A549 (cell line): Measurements from ENCODE around the gene NCR2. TPM values are rescaled to one million over a fixed set of nuclear protein-coding genes. Genes with fewer than 3 reads are reported as not detected.
"Not testable (repeated sequence)": the region's sequence is repeated elsewhere in the genome, so short reads cannot be mapped to it uniquely, and the experiment has no call there.

Experiments used
- ATAC-seq, 2 experiments: fragments of 200-7000 bp in 1 of 2; fragments of >200 bp in 1 of 2; cut with Nextera tagmentation in 1 of 2; cut with Tn5 transposase in 1 of 2; 3 replicates each; pipeline versions ENCODE4 v1.8.0 to v1.9.1; 2018 to 2020; ENCODE audit warnings: mild to moderate bottlenecking in 1 of 2, moderate library complexity in 1 of 2
- CTCF ChIA-PET: fragments of 300-600 bp; sonication (Branson Sonifier 250); formaldehyde crosslinking; extraction: SDS; loops from one replicate; lab custom pipeline; 2021; ENCODE audit warnings: antibody characterized with exemption, inconsistent platforms; lab: Yijun Ruan, JAX
- POLR2A ChIA-PET: fragments of 350-600 bp; formaldehyde crosslinking; extraction: SDS; loops from one replicate; lab custom pipeline; 2021; ENCODE audit warnings: antibody characterized with exemption, inconsistent platforms; lab: Yijun Ruan, JAX
- DNase-seq, 2 experiments: peaks; one replicate each; pipeline versions ENCODE4 v3.0.0 to v3.0.0-alpha.2; 2011 to 2016; ENCODE audit warnings: low read depth in 1 of 2, low spot score in 1 of 2
- FAIRE-seq: peaks from 2 replicates; lab custom pipeline; 2011; peaks lifted over from hg19 to GRCh38; lab: Jason Lieb, UNC
- H3K27ac ChIP-seq, 2 experiments: fragments of >200 bp; sonication (Bioruptor Twin); formaldehyde crosslinking; 3 replicates each; pipeline ENCODE4 v1.5.1; 2016 to 2017
- H3K4me1 ChIP-seq: fragments of >200 bp; sonication (Bioruptor Twin); formaldehyde crosslinking; 3 replicates; pipeline ENCODE4 v1.6.1; 2016
- H3K4me2 ChIP-seq: fragments of >200 bp; sonication (Bioruptor Twin); formaldehyde crosslinking; 3 replicates; pipeline ENCODE4 v1.6.1; 2016
- H3K4me3 ChIP-seq: fragments of >200 bp; sonication (Bioruptor Twin); formaldehyde crosslinking; 3 replicates; pipeline ENCODE4 v1.5.1; 2016
- H3K9me3 ChIP-seq: fragments of >200 bp; sonication (Bioruptor Twin); formaldehyde crosslinking; 3 replicates; pipeline ENCODE4 v1.6.1; 2016
- CBX8 ChIP-seq: fragments of 200-600 bp; sonication (generic); IDR thresholded peaks from 2 replicates; pipeline ENCODE4 v1.6.1; 2016
- CHD2 ChIP-seq: fragments of 150-350 bp; IDR thresholded peaks from 2 replicates; pipeline ENCODE4 v1.6.1; 2014; ENCODE audit warnings: low read length; ENCODE audit not compliant: partially characterized antibody
- EHF ChIP-seq: fragments of 250-450 bp; sonication (Bioruptor Pico); IDR thresholded peaks from 2 replicates; pipeline ENCODE4 v1.5.0; 2020; ENCODE audit warnings: mild to moderate bottlenecking
- EHMT2 ChIP-seq: fragments of 200-600 bp; sonication (generic); IDR thresholded peaks from 2 replicates; pipeline ENCODE4 v1.6.1; 2016; ENCODE audit warnings: antibody characterized with exemption, low read depth, mild to moderate bottlenecking, moderate library complexity
- EP300 ChIP-seq, 2 experiments: fragments of >200 bp; sonication (Bioruptor Twin); formaldehyde crosslinking; IDR thresholded peaks; 2 replicates in 1 of 2; 3 replicates in 1 of 2; pipeline ENCODE4 v1.6.1; 2016 to 2017
- ESRRA ChIP-seq: fragments of 150-350 bp; IDR thresholded peaks from 2 replicates; pipeline ENCODE4 v1.6.1; 2014; ENCODE audit warnings: mild to moderate bottlenecking, low read length, borderline replicate concordance
- FOSB ChIP-seq: fragments of 250-450 bp; sonication (Bioruptor Pico); IDR thresholded peaks from 2 replicates; pipeline ENCODE4 v1.5.0; 2020; ENCODE audit warnings: mild to moderate bottlenecking, moderate library complexity
- FOXS1 ChIP-seq: fragments of 250-450 bp; sonication (Bioruptor Pico); IDR thresholded peaks from 2 replicates; pipeline ENCODE4 v1.5.0; 2020; ENCODE audit warnings: mild to moderate bottlenecking, moderate library complexity
- HDAC2 ChIP-seq: fragments of 200-600 bp; sonication (generic); IDR thresholded peaks from 2 replicates; pipeline ENCODE4 v1.6.1; 2016
- HOXA7 ChIP-seq: fragments of 250-450 bp; sonication (Bioruptor Pico); IDR thresholded peaks from 2 replicates; pipeline ENCODE4 v1.5.0; 2020; ENCODE audit warnings: mild to moderate bottlenecking, moderate library complexity
- HOXB13 ChIP-seq: fragments of 250-450 bp; sonication (Bioruptor Pico); IDR thresholded peaks from 2 replicates; pipeline ENCODE4 v1.5.0; 2020; ENCODE audit warnings: low read depth, mild to moderate bottlenecking, moderate library complexity
- HOXB5 ChIP-seq: fragments of 250-450 bp; sonication (Bioruptor Pico); IDR thresholded peaks from 2 replicates; pipeline ENCODE4 v1.5.0; 2020; ENCODE audit warnings: mild to moderate bottlenecking, moderate library complexity
- JUNB ChIP-seq: fragments of >200 bp; sonication (Bioruptor Twin); formaldehyde crosslinking; IDR thresholded peaks from 2 replicates; pipeline ENCODE4 v1.6.1; 2016
- MAFK ChIP-seq: fragments of 450-650 bp; IDR thresholded peaks from 2 replicates; pipeline ENCODE4 v1.6.1; 2014; ENCODE audit not compliant: partially characterized antibody
- NFE2L2 ChIP-seq: fragments of 150-350 bp; conservative IDR thresholded peaks from 2 replicates; pipeline ENCODE4 v1.6.1; 2014; ENCODE audit warnings: low read length
- PHF8 ChIP-seq: fragments of 200-600 bp; sonication (generic); IDR thresholded peaks from 2 replicates; pipeline ENCODE4 v1.6.1; 2016; ENCODE audit warnings: low read depth, mild to moderate bottlenecking, antibody characterized with exemption, moderate library complexity, borderline replicate concordance
- RCOR1 ChIP-seq: fragments of 150-350 bp; IDR thresholded peaks from 2 replicates; pipeline ENCODE4 v1.6.1; 2014; ENCODE audit warnings: antibody characterized with exemption, low read length, low read depth
- RFX5 ChIP-seq: fragments of 450-650 bp; IDR thresholded peaks from 2 replicates; pipeline ENCODE4 v1.7.1; 2014; ENCODE audit warnings: antibody characterized with exemption, mild to moderate bottlenecking, moderate library complexity
- SREBF2 ChIP-seq: fragments of 450-650 bp; IDR thresholded peaks from 2 replicates; pipeline ENCODE4 v1.6.1; 2014; ENCODE audit warnings: mild to moderate bottlenecking, moderate library complexity
- TP53 ChIP-seq: fragments of 250-450 bp; sonication (Bioruptor Pico); IDR thresholded peaks from 2 replicates; pipeline ENCODE4 v1.5.0; 2021; ENCODE audit warnings: mild to moderate bottlenecking, moderate library complexity
- ZC3H11A ChIP-seq: fragments of 450-650 bp; IDR thresholded peaks from 2 replicates; pipeline ENCODE4 v1.6.1; 2014; ENCODE audit warnings: antibody characterized with exemption, mild to moderate bottlenecking
- ZSCAN20 ChIP-seq: fragments of 250-450 bp; sonication (Bioruptor Pico); IDR thresholded peaks from 2 replicates; pipeline ENCODE4 v1.8.0; 2022; ENCODE audit warnings: mild to moderate bottlenecking, moderate library complexity
- WGBS: methylation state at CpG from one replicate; pipeline ENCODE4 v1.1.6; 2017; ENCODE audit errors: missing lambda C conversion rate; 5-methylcytosine and 5-hydroxymethylcytosine counted together
- polyA plus RNA-seq, 4 experiments: library from polyadenylated mRNA; depleted of rRNA in 3 of 4; stranded (reverse); fragments of >200 nt; fragmentation: RNase III in 1 of 4; extraction: RNeasy Plus Mini Kit Qiagen cat#74134 plus additional on column Dnase treatment in 1 of 4; gene quantifications; 2 replicates in 3 of 4; 3 replicates in 1 of 4; pipeline ENCODE4 v1.2.3, GENCODE V29; 2011 to 2017
- TF ChIP-seq, protein P1 (sequence below): fragments of 250-450 bp; sonication (Bioruptor Pico); IDR thresholded peaks from 2 replicates; pipeline ENCODE4 v1.5.0; 2021; ENCODE audit warnings: mild to moderate bottlenecking, moderate library complexity, borderline replicate concordance
- TF ChIP-seq, protein P2 (sequence below): fragments of >200 bp; sonication (Bioruptor Twin); formaldehyde crosslinking; IDR thresholded peaks from 3 replicates; pipeline ENCODE4 v1.6.1; 2016
- TF ChIP-seq, protein P3 (sequence below): IDR thresholded peaks from 2 replicates; pipeline ENCODE4 v1.6.1; 2012; ENCODE audit warnings: low read depth, borderline replicate concordance

Gene NCR2
- polyA plus RNA-seq, 2 of the 4 experiments (the other 2 are of a cell fraction), result not detected

DNA sequence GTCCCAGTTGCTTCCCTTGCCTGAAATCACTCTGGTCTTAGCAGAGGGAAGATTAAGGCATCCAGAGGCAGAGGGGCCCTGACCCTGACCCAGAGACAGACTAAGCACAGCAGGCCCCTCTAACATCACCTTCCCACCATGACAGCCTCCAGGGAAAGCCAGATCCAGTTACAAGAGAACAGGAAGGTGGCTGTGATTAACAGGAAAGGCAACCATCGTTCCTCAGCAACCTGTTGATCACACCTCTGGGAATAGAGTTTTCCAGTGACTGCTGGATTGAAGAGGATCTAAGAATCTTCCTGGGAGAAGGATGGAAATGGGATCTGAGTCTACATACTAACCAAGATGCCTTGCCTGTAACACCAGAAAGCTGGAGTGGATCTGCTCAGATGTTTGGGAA is 43.7 kb upstream of the NCR2 start:
- FAIRE-seq, result no peak
- no peaks in the 10 kb centered on the region for H3K4me1 ChIP-seq
- 0% methylated on average over 1 of the region's 1 CpG for WGBS
- H3K4me3 ChIP-seq, result no peak overlapping the region
- no peak overlapping the region for H3K4me2 ChIP-seq
- DNase-seq, result no peak
- POLR2A ChIA-PET, result no interaction called here
- ATAC-seq, result no peak
- TF ChIP-seq ESRRA, result no peak
- no peak for TF ChIP-seq FOXS1 (CRISPR knock-in tag)
- TF ChIP-seq CBX8, result no peak
- no peak for TF ChIP-seq MAFK
- no peak for TF ChIP-seq CHD2
- no peak for TF ChIP-seq EP300 (IDR thresholded peaks at IDR 0.05)
- no peak for TF ChIP-seq ZC3H11A
- CTCF ChIA-PET, result no interaction called here
- no peaks in the 10 kb centered on the region for H3K9me3 ChIP-seq
- no peak overlapping the region for H3K27ac ChIP-seq

DNA sequence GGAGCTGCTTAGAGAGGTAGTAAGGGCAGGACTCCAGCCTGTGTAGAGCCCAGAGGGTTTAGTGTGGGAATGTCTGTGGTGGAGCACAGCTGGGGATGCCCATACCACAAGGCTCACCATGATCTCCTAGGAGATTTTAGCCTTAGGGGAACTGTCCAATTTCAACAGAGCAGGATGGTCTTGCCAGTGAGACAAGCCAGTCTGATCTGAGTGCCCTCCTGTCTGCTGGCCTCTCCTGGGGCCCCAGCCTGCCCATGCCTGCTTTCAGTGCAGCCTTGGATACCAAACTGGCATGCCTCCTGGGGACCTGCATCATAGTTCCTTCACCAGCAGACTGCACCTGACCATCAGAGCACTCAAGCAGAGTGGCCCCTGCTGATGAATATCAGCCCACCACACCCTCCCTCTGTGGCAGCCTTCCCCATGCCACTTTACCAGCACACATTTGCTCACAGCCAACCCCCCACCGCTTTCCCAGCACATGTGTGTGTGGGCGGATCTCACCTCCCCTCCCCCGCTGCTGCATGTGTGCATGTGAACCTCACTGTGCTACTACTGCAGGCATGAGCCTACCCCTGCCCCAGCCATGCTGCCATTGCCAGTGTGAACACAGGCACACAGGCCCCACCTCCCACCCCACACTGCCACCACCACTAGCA is 41.1 kb upstream of the NCR2 start:
- Histone ChIP-seq H3K9me3 (no peaks in the 10 kb centered on the region), H3K4me3 (no peak overlapping the region), H3K4me2 (no peak overlapping the region), H3K27ac (no peak overlapping the region), H3K4me1 (no peaks in the 10 kb centered on the region)
- POLR2A ChIA-PET, result no interaction called here
- CTCF ChIA-PET, result interaction anchor here (1.0 kb wide), 1 partner anchor 13 kb away, joined by 3 read pairs; no protein-coding TSS in a partner anchor
- TF ChIP-seq, protein P1, sequence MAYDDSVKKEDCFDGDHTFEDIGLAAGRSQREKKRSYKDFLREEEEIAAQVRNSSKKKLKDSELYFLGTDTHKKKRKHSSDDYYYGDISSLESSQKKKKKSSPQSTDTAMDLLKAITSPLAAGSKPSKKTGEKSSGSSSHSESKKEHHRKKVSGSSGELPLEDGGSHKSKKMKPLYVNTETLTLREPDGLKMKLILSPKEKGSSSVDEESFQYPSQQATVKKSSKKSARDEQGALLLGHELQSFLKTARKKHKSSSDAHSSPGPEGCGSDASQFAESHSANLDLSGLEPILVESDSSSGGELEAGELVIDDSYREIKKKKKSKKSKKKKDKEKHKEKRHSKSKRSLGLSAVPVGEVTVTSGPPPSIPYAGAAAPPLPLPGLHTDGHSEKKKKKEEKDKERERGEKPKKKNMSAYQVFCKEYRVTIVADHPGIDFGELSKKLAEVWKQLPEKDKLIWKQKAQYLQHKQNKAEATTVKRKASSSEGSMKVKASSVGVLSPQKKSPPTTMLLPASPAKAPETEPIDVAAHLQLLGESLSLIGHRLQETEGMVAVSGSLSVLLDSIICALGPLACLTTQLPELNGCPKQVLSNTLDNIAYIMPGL, result no peak
- TF ChIP-seq HDAC2 (no peak), TP53 (CRISPR knock-in tag) (no peak), RFX5 (no peak), FOXS1 (CRISPR knock-in tag) (no peak), FOSB (CRISPR knock-in tag) (no peak)
- TF ChIP-seq, protein P2, sequence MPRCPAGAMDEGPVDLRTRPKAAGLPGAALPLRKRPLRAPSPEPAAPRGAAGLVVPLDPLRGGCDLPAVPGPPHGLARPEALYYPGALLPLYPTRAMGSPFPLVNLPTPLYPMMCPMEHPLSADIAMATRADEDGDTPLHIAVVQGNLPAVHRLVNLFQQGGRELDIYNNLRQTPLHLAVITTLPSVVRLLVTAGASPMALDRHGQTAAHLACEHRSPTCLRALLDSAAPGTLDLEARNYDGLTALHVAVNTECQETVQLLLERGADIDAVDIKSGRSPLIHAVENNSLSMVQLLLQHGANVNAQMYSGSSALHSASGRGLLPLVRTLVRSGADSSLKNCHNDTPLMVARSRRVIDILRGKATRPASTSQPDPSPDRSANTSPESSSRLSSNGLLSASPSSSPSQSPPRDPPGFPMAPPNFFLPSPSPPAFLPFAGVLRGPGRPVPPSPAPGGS, result no peak
- DNase-seq, result no peak
- no CpG with 5 or more reads among the region's 3 CpGs for WGBS
- ATAC-seq, result no peak; a peak in 1 of 6 replicates
- FAIRE-seq, result no peak

DNA sequence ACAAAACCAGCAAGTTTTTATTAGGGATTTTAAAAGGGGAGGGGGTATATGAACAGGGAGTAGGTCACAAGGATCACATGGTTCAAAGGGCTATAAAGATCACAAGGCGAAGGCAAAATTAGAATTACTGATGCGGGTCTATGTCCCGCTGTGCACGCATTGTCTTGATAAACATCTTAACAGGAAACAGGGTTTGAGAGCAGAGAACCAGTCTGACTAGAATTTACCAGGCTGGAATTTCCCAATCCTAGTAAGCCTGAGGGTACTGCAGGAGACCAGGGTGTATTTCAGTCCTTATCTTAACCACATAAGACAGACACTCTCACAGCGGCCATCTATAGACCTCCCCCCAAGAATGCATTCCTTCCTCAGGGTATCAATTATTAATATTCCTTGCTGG is 38.2 kb upstream of the NCR2 start:
- H3K9me3 ChIP-seq, ATAC-seq, FAIRE-seq, DNase-seq, H3K4me3 ChIP-seq, H3K4me1 ChIP-seq, H3K4me2 ChIP-seq, POLR2A ChIA-PET, H3K27ac ChIP-seq: not testable (repeated sequence)
- CTCF ChIA-PET, result interaction anchor here (1.0 kb wide), 1 partner anchor 21 kb away, joined by 3 read pairs; no protein-coding TSS in a partner anchor
- WGBS, result 25% methylated on average over 5 of the region's 5 CpGs

DNA sequence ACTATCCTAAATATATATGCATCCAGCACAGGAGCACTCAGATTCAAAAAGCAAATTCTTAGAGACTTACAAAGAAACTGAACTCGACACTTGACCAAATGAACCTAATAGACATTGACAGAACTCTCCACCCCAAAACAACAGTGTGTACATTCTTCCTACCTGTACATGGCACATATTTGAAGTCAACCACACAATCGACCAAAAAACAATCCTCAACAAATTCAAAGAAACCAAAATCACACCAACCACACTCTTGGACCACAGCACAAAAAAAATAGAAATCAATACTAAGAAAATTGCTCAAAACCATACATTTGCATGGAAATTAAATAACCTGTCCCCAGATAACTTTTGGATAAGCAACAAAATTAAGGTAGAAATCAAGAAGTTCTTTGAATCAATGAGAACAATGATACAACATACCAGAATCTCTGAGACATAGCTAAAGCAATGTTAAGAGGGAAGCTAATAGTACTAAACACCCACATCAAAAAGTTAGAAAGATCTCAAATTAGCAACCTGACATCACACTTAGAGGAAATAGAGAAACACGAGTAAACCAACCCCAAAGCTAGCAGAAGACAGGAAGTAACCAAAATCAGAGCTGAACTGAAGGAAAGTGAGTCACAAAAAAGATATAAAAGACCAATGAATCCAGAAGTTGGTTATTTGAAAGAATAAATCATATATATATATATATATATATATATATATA is 36.5 kb upstream of the NCR2 start:
- Histone ChIP-seq H3K4me2 (no peak overlapping the region), H3K4me3 (no peak overlapping the region), H3K9me3 (no peaks in the 10 kb centered on the region; the same call in 2 of the 3 replicates), H3K4me1 (no peaks in the 10 kb centered on the region), H3K27ac (no peak overlapping the region)
- DNase-seq (no peak), ATAC-seq (no peak), FAIRE-seq (no peak)
- CTCF ChIA-PET, result interaction anchor here (3.0 kb wide), 1 partner anchor 21 kb away, joined by 9 read pairs; no protein-coding TSS in a partner anchor
- WGBS, result 0% methylated on average over 3 of the region's 3 CpGs
- POLR2A ChIA-PET, result no interaction called here
- TF ChIP-seq HOXB5 (CRISPR knock-in tag) (no peak), ZSCAN20 (CRISPR knock-in tag) (no peak), CBX8 (no peak), NFE2L2 (no peak), HOXB13 (CRISPR knock-in tag) (no peak), MAFK (no peak), FOSB (CRISPR knock-in tag) (no peak), PHF8 (no peak), CHD2 (no peak), SREBF2 (no peak), JUNB (no peak), EHF (CRISPR knock-in tag) (no peak), FOXS1 (CRISPR knock-in tag) (no peak), HOXA7 (CRISPR knock-in tag) (no peak), EHMT2 (no peak), RCOR1 (no peak)
- TF ChIP-seq, protein P2, result no peak
- TF ChIP-seq, protein P3, sequence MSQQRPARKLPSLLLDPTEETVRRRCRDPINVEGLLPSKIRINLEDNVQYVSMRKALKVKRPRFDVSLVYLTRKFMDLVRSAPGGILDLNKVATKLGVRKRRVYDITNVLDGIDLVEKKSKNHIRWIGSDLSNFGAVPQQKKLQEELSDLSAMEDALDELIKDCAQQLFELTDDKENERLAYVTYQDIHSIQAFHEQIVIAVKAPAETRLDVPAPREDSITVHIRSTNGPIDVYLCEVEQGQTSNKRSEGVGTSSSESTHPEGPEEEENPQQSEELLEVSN, result no peak
- TF ChIP-seq, all 56 proteins: peak for 0
